Femur (tissue), 1 donor: ENCODE data around the gene SLC2A11.
A peak's percentile ranks its signal among the peaks of the same experiment; 100 is the strongest.

Source experiments
- DNase-seq: peaks from one replicate; pipeline ENCODE4 v3.0.0-alpha.2; 2017

Gene SLC2A11

DNA sequence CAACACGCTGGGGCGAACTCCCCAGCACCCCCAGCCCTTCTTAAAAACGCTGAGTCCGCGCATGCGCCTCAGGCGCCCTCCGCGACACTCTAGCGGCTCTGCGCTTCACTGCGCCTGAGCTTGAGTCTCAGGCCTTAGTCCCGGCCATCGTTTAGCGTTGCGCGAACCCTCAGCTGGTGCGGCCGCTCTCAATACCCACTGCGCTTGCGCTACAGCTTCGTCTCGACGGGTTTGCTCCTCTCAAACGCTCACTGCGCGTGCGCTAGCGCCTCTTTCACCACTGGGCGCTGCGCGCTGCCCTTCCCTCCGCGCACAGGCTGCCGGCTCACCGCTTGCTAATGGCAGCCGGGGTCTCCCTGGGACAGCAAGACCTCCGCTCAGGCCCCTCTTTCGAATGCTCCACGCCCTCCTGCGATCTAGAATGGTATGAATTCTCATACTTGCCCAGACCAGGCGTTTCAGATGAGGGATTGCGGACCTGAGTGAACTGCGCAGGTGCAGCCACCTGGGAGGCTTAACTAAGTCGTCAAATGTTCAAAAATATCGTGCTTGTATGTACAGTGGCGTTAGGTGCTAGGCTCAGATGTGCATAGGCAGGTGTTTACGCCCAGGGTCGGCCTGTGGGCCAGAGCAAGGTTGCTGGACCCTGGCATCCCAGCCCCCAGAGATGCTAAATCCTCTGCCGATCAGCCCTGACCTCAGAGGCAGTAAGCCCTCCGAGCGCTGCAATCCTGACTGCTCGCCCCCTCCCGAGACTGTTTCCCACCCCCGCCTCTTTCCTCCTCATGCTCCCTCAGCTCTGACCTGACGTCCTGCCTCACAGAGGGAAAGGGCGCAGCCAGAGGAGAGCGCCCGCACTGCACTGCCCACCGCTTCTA, at the start of gene SLC2A11:
TSS of gene SLC2A11 (plus strand) at position 270 of the 878 bp plus-strand sequence. CDS start at position 395, 125 bp downstream.
- DNase-seq = peak; percentile 99

DNA sequence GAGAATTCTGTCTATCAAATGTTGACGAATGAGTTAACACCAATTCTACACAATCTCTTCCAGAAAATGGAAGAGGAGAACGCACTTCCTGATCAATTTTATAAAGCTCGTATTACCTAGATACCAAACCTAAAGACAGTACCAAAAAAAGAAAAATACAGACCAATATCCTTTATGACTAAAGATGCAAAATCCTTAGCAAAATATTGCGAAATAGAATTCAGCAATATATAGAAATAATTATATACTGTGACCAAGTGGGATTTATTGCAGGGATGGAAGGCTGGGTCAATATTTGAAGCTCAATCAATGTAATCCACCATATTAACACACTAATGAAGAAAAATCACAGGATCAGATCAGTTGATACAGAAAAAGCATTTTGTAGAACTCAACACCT, 45.3 kb upstream of the SLC2A11 start:
- DNase-seq = no peak

GRCh38 chr22:23815541-23816155, 42.0 kb upstream of the SLC2A11 start:
- DNase-seq = no peak

DNA sequence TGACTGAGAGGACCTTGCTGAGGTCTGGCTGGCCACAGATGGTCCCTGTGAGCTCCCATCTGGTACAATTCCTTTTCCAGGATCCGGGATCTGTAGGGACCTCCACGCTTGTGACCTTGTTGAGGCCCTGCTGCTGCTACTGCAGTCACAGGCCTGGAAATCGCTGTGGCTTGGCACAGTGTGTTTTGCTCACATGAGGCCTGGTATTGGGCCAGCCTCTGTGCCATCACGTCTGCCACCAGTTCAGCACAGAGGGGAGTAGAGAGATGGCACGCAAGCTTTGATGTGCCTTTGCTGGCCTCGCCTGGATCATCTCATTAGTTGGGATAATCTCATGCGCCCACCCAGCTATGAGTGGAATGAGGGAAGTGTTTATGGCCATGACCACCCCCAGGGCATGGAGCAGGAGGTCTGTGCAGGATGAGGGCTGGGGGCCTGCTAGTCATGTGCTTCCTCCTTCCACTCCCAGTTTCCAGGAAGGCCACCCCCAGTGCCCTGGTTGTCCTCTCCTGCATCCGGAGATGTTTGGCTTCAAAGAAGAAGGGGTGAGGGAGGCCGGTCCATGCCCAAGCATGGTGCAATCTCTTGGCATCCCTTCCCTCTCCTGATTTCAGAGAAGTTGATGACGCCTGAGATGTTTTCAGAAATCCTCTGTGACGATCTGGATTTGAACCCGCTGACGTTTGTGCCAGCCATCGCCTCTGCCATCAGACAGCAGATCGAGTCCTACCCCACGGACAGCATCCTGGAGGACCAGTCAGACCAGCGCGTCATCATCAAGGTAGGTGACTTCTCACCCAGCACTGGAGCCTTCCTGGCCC, 41.3 kb upstream of the SLC2A11 start:
- DNase-seq = no peak

DNA sequence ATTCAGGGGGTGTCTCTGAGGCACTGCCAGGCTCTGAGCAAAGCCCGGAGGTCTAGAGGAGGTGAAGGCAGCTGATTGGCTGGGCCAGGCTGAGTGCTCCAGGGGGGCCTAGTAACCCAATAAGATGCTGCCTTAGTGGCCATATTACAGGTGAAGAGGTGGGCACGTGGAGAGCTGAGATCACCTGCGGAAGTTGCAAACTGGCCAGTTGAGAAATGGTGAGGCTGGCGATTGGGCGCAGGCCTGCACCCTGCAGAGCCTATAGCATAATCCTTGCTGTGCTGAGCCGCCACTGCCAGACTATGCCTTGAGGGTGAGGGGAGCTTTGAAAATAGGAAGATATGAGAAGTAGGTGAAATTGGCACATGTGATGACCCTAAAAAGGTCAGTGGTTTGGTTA, 40.5 kb upstream of the SLC2A11 start:
- DNase-seq = no peak

DNA sequence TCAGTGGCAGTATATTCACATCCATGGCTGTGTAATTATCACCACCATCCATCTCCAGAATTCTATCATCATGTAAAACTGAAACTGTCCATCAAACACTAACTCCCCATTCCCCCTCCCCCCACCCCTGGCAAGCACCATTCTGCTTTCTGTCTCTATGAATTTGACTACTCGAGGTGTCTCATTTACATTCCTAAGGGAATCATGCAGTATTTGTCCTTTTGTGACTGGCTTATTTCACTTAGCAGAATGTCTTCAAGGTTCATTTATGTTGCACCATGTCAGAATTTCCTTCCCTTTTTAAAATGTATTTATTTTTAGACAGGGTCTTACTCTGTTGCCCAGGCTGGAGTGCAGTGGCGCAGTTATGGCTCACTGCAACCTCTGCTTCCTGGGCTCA, 39.1 kb upstream of the SLC2A11 start:
- DNase-seq = no peak

GRCh38 chr22:23820748-23821211, 36.9 kb upstream of the SLC2A11 start:
- no peak for DNase-seq

GRCh38 chr22:23822101-23822671, 35.5 kb upstream of the SLC2A11 start:
- DNase-seq = no peak

DNA sequence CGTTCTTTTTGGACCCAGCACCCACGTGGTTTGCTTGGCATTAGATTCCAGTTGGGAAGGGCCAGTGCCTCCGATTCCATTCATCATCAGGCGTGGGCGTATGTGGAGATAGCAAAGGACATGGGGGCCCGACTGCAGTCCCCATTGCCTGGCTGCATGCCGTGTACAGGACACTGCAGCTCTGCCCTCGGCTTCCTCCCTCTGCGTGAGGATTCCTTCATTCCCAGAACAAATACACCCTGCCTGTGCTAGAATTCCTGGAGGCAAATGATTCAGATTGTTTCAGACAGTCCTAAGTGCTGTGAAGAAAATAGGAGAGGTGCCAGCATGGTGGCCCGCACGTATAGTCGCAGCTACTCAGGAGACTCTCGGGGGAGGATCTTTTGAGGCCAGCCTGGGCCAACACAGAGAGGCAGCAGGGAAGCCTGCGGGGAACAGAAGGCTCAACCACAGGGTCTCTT, 34.3 kb upstream of the SLC2A11 start:
- DNase-seq = no peak

- no peak for DNase-seq
Observed at GRCh38 chr22:23824476-23825245, 33.0 kb upstream of the SLC2A11 start.

DNA sequence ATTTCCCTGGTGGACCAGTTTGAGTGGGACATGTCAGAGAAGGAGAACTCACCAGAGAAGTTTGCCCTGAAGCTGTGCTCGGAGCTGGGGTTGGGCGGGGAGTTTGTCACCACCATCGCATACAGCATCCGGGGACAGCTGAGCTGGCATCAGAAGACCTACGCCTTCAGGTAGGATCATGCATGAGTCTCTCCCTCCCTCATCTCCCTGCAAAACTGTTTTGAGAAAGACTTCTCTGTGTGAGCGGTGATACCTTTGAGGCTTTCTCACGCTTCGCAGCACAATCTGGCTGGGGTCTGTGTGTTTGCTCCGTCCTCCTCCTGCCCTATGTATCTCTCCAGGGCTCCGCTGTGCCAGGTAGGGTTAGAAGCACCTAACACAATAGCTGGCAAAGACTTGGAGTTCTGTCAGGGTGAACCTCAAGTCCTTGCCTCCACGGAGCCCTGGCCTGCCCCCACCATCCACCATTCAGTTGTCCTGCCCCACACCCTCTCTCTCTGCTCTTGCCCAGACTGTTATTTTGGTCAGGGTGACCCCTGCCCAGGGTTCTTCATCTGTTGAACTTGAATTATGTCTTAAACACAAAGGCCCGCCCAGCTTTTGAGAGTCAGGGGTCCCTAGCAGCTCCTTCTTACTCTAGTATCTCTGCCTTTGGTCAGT, 32.3 kb upstream of the SLC2A11 start:
- no peak for DNase-seq

DNA sequence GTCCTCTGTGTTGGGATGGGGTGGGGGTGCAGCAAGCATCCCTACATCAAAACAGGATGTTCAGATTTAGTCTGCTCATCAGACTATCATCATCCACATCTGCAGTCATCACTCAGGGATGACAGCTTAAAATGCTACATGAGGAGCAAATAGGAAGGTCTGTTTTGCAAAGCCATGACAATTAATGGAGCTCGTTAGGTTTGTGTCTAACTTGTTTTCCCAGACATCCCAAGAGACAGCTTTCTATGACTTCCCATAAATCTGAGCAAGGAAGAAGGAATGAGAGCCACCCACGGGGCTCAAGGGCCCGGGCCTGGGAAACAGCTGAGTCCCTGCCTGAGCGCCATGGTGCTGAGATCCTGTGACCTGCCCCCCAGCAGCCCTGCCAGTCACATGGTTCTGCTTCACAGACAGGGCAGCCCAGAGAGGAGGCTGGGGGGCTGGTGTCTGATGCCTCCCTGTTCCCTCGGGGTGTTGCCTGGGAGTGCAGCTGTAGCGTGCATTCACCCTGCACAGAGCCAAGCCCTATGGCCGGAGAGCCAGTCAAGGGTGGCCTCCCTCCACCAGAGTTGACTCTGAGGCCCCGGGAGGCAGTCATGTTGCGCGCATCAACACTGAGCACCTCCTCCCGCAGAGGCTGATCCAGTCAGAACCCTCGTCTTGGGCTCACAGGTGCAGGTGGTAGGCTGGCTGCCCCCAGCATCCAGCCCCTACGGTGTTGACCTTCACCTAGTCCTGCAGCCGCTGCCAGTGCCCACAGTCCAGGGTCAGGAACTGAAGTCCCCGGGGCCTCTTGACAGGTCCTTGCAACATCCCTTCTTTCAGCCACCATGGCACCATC, 30.9 kb upstream of the SLC2A11 start:
- no peak for DNase-seq

GRCh38 chr22:23827351-23827995, 30.2 kb upstream of the SLC2A11 start:
- no peak for DNase-seq

DNA sequence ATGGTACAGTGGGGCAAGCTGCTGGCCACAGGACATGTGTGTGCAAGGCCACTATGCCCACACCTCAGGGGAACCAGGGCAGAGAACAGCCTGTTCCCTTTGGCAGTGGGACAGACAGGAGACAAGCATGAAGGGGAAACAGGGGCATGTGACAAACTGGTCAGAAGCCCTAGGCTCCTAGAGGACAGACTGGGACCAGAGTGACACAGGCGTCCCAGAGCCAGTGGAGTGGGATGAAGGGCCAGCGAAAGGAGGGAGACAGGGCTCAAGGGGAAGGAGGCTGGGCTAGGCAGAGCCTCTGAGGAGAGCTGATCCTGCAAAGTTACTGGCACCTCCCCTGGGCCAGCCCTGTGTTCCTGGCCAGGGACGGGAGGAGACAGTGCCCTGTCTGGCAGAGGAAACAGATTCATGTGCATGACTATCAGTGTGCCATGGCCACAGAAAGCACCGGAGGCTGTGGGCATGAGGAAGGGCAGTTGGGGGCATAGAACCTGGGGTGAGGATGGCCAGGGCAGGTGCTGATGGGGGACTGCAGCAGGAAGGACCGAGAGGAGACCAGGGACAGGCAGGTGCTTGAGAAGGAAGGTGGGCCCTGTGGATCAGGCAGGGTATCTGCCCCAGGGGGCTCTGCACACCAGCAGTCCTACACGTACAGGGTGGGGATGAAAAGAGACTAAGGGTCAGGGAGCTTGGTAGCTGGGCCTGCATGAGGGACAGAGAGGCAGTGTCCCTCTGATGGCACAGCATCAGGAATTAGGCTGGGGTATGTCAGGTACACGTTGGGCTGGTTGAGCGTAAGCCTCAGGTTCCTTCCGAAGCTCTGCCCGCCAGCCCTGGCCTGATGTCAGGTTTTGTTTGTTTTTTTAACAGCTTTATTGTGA, 28.6 kb upstream of the SLC2A11 start:
- DNase-seq = no peak

- DNase-seq = peak; percentile 37
Observed at GRCh38 chr22:23829845-23830372, 27.8 kb upstream of the SLC2A11 start.

GRCh38 chr22:23831261-23831660, 26.4 kb upstream of the SLC2A11 start:
- DNase-seq = no peak

- no peak for DNase-seq
Observed at GRCh38 chr22:23831781-23832180, 25.9 kb upstream of the SLC2A11 start.

DNA sequence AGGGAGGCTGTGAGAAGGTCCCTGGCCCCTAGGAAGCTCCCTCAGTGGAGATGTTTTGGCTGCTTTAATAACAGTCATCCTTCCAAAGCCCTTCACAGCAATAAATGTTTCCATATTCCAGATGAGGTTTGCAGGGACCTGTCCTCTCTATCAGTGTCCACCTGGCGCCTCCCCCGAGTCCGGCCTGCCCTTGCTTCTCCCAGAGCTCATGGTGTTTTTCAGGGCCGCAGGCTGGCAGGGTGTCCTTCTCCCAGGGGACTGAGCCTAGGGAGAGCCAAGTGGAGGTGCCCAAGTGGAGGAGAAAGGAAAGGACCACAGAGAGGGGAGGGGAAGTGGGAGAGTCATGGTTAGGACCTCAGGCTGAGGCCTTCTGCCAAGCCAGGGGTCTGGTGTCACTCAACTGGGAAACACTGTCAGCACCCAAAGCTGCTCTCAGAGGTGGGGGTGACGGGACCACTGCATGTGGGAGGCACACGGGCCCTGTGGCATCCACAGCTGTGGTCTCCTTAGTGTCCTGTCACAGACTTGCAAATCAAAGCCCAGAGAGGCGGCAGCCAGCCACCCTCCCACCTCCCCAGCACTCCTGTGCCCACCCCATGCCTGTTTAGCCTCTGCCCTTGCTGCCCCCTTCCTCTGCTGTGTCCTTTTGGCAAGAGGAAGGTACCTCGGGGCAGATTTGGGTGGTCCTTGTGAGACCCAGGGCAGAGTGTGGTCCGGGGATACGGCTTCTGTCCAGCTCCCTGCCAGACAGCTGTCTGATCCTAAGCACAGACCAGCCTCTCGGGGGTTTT, 25.3 kb upstream of the SLC2A11 start:
- DNase-seq = no peak
